K562 (cell line): Measurements from ENCODE around the gene HLF. TPM values are rescaled to one million over a fixed set of nuclear protein-coding genes. Genes with fewer than 3 reads are reported as not detected.

Experiments used
- ATAC-seq: fragments of 200-7000 bp; cut with Tn5 transposase; 3 replicates; pipeline ENCODE4 v1.9.1; 2020; ENCODE audit warnings: moderate library complexity
- BruUV-seq: library from RNA; stranded (reverse); fragments of 400-500 nt; replicated peaks from 2 replicates; lab custom pipeline; 2021; lab: Mats Ljungman, UMichigan
- CTCF ChIA-PET: fragments of 300-600 bp; formaldehyde crosslinking; extraction: SDS; loops from one replicate; lab custom pipeline; 2021; ENCODE audit warnings: low intra/inter-chr PET ratio; lab: Yijun Ruan, JAX
- POLR2A ChIA-PET: fragments of 300-600, 350-650 bp; sonication (Branson Sonifier 250); formaldehyde crosslinking; extraction: SDS; loops from one replicate; lab custom pipeline; 2021; ENCODE audit warnings: antibody characterized with exemption, inconsistent platforms; lab: Yijun Ruan, JAX
- DNase-seq, 4 experiments: peaks; one replicate each; pipeline versions ENCODE4 v3.0.0 to v3.0.0-alpha.2; 2011 to 2018; ENCODE audit warnings: low spot score in 3 of 4, mixed read lengths in 3 of 4; ENCODE audit errors: extremely low read depth in 1 of 4
- FAIRE-seq: peaks from 2 replicates; lab custom pipeline; 2011; peaks lifted over from hg19 to GRCh38; lab: Jason Lieb, UNC
- H2AFZ ChIP-seq: 2 replicates; pipeline ENCODE4 v1.6.0; 2011; ENCODE audit warnings: low read depth, low read length, control low read depth, inconsistent platforms
- H3K27ac ChIP-seq: fragments of 200-600 bp; 3 replicates; pipeline ENCODE4 v1.8.0; 2011; ENCODE audit warnings: low read depth, mild to moderate bottlenecking, control low read depth, inconsistent platforms, low read length, moderate library complexity, mixed read lengths; ENCODE audit errors: extremely low read depth
- H3K27me3 ChIP-seq, 2 experiments: fragments of 300-600 bp in 1 of 2; 2 replicates in 1 of 2; 3 replicates in 1 of 2; pipeline versions ENCODE4 v1.6.0 to v1.8.0; 2011; ENCODE audit warnings: inconsistent platforms in 2 of 2, low read length in 2 of 2, mild to moderate bottlenecking in 1 of 2, mixed read lengths in 1 of 2, moderate library complexity in 1 of 2; ENCODE audit not compliant: control insufficient read depth in 2 of 2, insufficient read depth in 2 of 2
- H3K36me3 ChIP-seq: fragments of 300-600 bp; 3 replicates; pipeline ENCODE4 v1.8.0; 2011; ENCODE audit warnings: mild to moderate bottlenecking, low read length, inconsistent platforms; ENCODE audit not compliant: control insufficient read depth, insufficient read depth
- H3K4me1 ChIP-seq, 2 experiments: fragments of 200-600 bp in 1 of 2; replicated peaks in 1 of 2; 2 replicates in 1 of 2; 3 replicates in 1 of 2; pipeline versions ENCODE4 v1.5.1 to v1.8.0; 2011; ENCODE audit warnings: inconsistent platforms in 2 of 2, low read length in 2 of 2, mild to moderate bottlenecking in 1 of 2, mixed read lengths in 1 of 2, moderate library complexity in 1 of 2; ENCODE audit not compliant: control insufficient read depth in 2 of 2, insufficient read depth in 2 of 2
- H3K4me2 ChIP-seq: 2 replicates; pipeline ENCODE4 v1.6.1; 2011; ENCODE audit warnings: low read length, control low read depth, inconsistent platforms, mixed read lengths; ENCODE audit not compliant: insufficient read depth
- H3K4me3 ChIP-seq: fragments of 200-600 bp; sonication (generic), shearing (Covaris generic); 2 replicates; pipeline ENCODE4 v1.5.1; 2016; ENCODE audit warnings: control low read depth, inconsistent platforms
- H3K79me2 ChIP-seq: fragments of 200-600 bp; 3 replicates; pipeline ENCODE4 v1.8.0; 2011; ENCODE audit warnings: low read length, inconsistent platforms; ENCODE audit not compliant: control insufficient read depth, insufficient read depth
- H3K9ac ChIP-seq, 2 experiments: 2 replicates each; pipeline versions ENCODE4 v1.6.0 to v1.6.1; 2011; ENCODE audit warnings: low read depth in 2 of 2, low read length in 2 of 2, control low read depth in 1 of 2, inconsistent platforms in 1 of 2, mild to moderate bottlenecking in 1 of 2, mixed read lengths in 1 of 2; ENCODE audit not compliant: insufficient read depth in 1 of 2
- H3K9me1 ChIP-seq: one replicate; pipeline ENCODE4 v1.6.0; 2011; ENCODE audit warnings: inconsistent platforms, mild to moderate bottlenecking, low read length, moderate library complexity; ENCODE audit not compliant: control insufficient read depth, insufficient read depth
- H3K9me3 ChIP-seq: replicated peaks from 2 replicates; pipeline ENCODE4 v1.5.1; 2011; ENCODE audit warnings: low read depth, low read length, inconsistent platforms; ENCODE audit not compliant: control insufficient read depth, insufficient read depth
- H4K20me1 ChIP-seq: replicated peaks from 2 replicates; pipeline ENCODE4 v1.6.1; 2011; ENCODE audit warnings: low read length, inconsistent platforms, mixed read lengths; ENCODE audit not compliant: control insufficient read depth, insufficient read depth
- BDP1 ChIP-seq: IDR thresholded peaks from 3 replicates; pipeline ENCODE4 v1.6.1; 2011; ENCODE audit not compliant: insufficient read length, insufficient read depth
- BRD4 ChIP-seq: fragments of 200-600 bp; sonication (generic); IDR thresholded peaks from 2 replicates; pipeline ENCODE4 v1.6.1; 2017; ENCODE audit warnings: inconsistent platforms
- CEBPZ ChIP-seq: fragments of 150-350 bp; IDR thresholded peaks from 2 replicates; pipeline ENCODE4 v1.6.1; 2014; ENCODE audit warnings: low read depth, mild to moderate bottlenecking, low read length, borderline replicate concordance
- ERF ChIP-seq: fragments of 450-650 bp; formaldehyde crosslinking; IDR thresholded peaks from 2 replicates; pipeline ENCODE4 v1.4.0; 2020; ENCODE audit warnings: mild to moderate bottlenecking, mixed read lengths
- FOXA1 ChIP-seq: fragments of 450-650 bp; IDR thresholded peaks from 2 replicates; pipeline ENCODE4 v1.6.1; 2016; ENCODE audit warnings: mild to moderate bottlenecking, borderline replicate concordance
- FOXP4 ChIP-seq: sonication (generic); formaldehyde crosslinking; IDR thresholded peaks from 2 replicates; pipeline ENCODE4 v1.8.0; 2022; ENCODE audit warnings: mild to moderate bottlenecking, missing genetic modification reagents, borderline replicate concordance
- HBP1 ChIP-seq: fragments of 450-650 bp; formaldehyde crosslinking; IDR thresholded peaks from 2 replicates; pipeline ENCODE4 v1.4.0; 2022; ENCODE audit warnings: missing genetic modification characterization
- HDGF ChIP-seq: fragments of 450-650 bp; IDR thresholded peaks from 2 replicates; pipeline ENCODE4 v1.6.1; 2016
- HSF4 ChIP-seq: fragments of 250-450 bp; sonication (Bioruptor Pico); IDR thresholded peaks from 2 replicates; pipeline ENCODE4 v2.1.2; 2022; ENCODE audit warnings: mild to moderate bottlenecking, moderate library complexity, borderline replicate concordance
- NCOA4 ChIP-seq: fragments of 450-650 bp; IDR thresholded peaks from 2 replicates; pipeline ENCODE4 v1.6.1; 2018; ENCODE audit warnings: mild to moderate bottlenecking; ENCODE audit not compliant: partially characterized antibody
- PCBP2 ChIP-seq: fragments of 200-400 bp; formaldehyde crosslinking; IDR thresholded peaks from 2 replicates; pipeline ENCODE4 v1.6.1; 2018; ENCODE audit warnings: low read length, low read depth, mild to moderate bottlenecking, moderate library complexity; ENCODE audit not compliant: poor library complexity, severe bottlenecking
- ZBTB9 ChIP-seq: fragments of 450-650 bp; formaldehyde crosslinking; IDR thresholded peaks from 2 replicates; pipeline ENCODE4 v1.4.0; 2020; ENCODE audit warnings: mild to moderate bottlenecking, moderate library complexity
- ZNF165 ChIP-seq: fragments of 250-450 bp; sonication (Bioruptor Pico); IDR thresholded peaks from 2 replicates; pipeline ENCODE4 v1.4.0; 2020; ENCODE audit warnings: borderline replicate concordance
- ZNF239 ChIP-seq: fragments of 250-450 bp; sonication (Bioruptor Pico); IDR thresholded peaks from 2 replicates; pipeline ENCODE4 v1.4.0; 2020; ENCODE audit warnings: mild to moderate bottlenecking
- ZNF77 ChIP-seq: fragments of 250-450 bp; sonication (Bioruptor Pico); IDR thresholded peaks from 2 replicates; pipeline ENCODE4 v1.5.0; 2020
- WGBS: fragments of 100-300 bp; shearing (Covaris generic); methylation state at CpG from one replicate; pipeline ENCODE4 v1.1.6; 2016; ENCODE audit warnings: low coverage, mixed read lengths; ENCODE audit not compliant: insufficient coverage; ENCODE audit errors: missing lambda C conversion rate; 5-methylcytosine and 5-hydroxymethylcytosine counted together
- in situ Hi-C: fragments of 300-500 bp; cut with MboI; formaldehyde crosslinking; loops from 4 replicates; pipeline ENCODE4 v1.15.0; 2018; ENCODE audit warnings: inconsistent platforms, mixed read lengths
- intact Hi-C: fragments of 100-400 bp; cut with micrococcal nuclease; formaldehyde crosslinking; loops from 2 replicates; pipeline ENCODE4 v1.14.2; 2022
- polyA plus RNA-seq, 8 experiments: library from polyadenylated mRNA; depleted of rRNA in 4 of 8; stranded (reverse) in 5 of 8; unstranded in 3 of 8; fragments of >200 nt; fragmentation: Nextera tagmentation in 2 of 8; fragmentation: Illumina TruSeq in 1 of 8; extraction: Ambion mirVana in 2 of 8; extraction: Trizol in 1 of 8; gene quantifications; 2 replicates each; pipeline versions ENCODE4 v1.2.1 to v1.2.3, GENCODE V29; 2011 to 2014; ENCODE audit warnings: inconsistent platforms in 1 of 8, missing spikeins in 1 of 8
- total RNA-seq, 7 experiments: library from RNA; depleted of rRNA in 6 of 7; stranded (reverse); fragments of >200 nt in 6 of 7; fragmentation: Illumina TruSeq in 2 of 7; extraction: Trizol in 2 of 7; gene quantifications; 2 replicates each; pipeline versions ENCODE4 v1.2.1 to v1.2.3, GENCODE V29; 2011 to 2021; ENCODE audit warnings: low replicate concordance in 1 of 7

The HLF gene
- total and polyA plus RNA-seq, 9 of the 15 experiments (the other 6 are each of a cell fraction or from before 2014, with no cell fraction given), result 0.03 to 0.24 (median 0.09) TPM

- WGBS, result 0% methylated on average over 2 of the region's 3 CpGs
- POLR2A ChIA-PET, result interaction anchor here (0.6 kb wide), 1 partner anchor 399 kb away, joined by 3 read pairs; no protein-coding TSS in a partner anchor
- Histone ChIP-seq H3K4me1 (no peaks in the 10 kb centered on the region), H3K27me3 (no peaks in the 10 kb centered on the region), H3K9ac (no peak overlapping the region), H2AFZ (no peak overlapping the region), H3K36me3 (no peaks in the 10 kb centered on the region), H4K20me1 (no peaks in the 10 kb centered on the region), H3K9me3 (no peaks in the 10 kb centered on the region; the same call in 1 of the 2 replicates), H3K4me3 (no peak overlapping the region), H3K9me1 (no peaks in the 10 kb centered on the region), H3K79me2 (no peaks in the 10 kb centered on the region), H3K4me2 (no peak overlapping the region), H3K27ac (no peak overlapping the region)
- in situ Hi-C loops, result no loop called here
- ATAC-seq, result no peak
- CTCF ChIA-PET, result no interaction called here
- no peak for FAIRE-seq
- BruUV-seq, result no TSS peak
- intact Hi-C loops, result no loop called here
- no peak for DNase-seq
- TF ChIP-seq ZNF239 (CRISPR knock-in tag) (no peak), CEBPZ (no peak), FOXA1 (no peak), ZNF165 (CRISPR knock-in tag) (no peak), HSF4 (CRISPR knock-in tag) (no peak), BRD4 (no peak), PCBP2 (no peak), ZNF77 (CRISPR knock-in tag) (no peak), NCOA4 (no peak), ERF (CRISPR knock-in tag) (no peak), HDGF (no peak), FOXP4 (no peak), ZBTB9 (CRISPR knock-in tag) (no peak), HBP1 (CRISPR knock-in tag) (no peak), BDP1 (no peak)
Observed at GRCh38 chr17:55368706-55369105, 103.9 kb downstream of the HLF start.
